GM12878 (cell line): ENCODE results near the gene MYO3B.
"Not testable (repeated sequence)": the region's sequence is repeated elsewhere in the genome, so short reads cannot be mapped to it uniquely, and the experiment has no call there.

Experiments
- DPF2 ChIP-seq: fragments of 450-650 bp; IDR thresholded peaks from 2 replicates; pipeline ENCODE4 v1.6.1; 2017; ENCODE audit warnings: mild to moderate bottlenecking
- NR2C1 ChIP-seq: fragments of 450-650 bp; IDR thresholded peaks from 2 replicates; pipeline ENCODE4 v1.6.1; 2017; ENCODE audit warnings: antibody characterized with exemption, mild to moderate bottlenecking, moderate library complexity
- TF ChIP-seq, protein P1 (sequence below), 3 experiments: IDR thresholded peaks in 2 of 3; conservative IDR thresholded peaks in 1 of 3; 2 replicates each; pipeline ENCODE4 v1.5.1; 2011; ENCODE audit warnings: low read depth in 3 of 3, low read length in 3 of 3, mild to moderate bottlenecking in 3 of 3, control low read depth in 2 of 3, moderate library complexity in 2 of 3, inconsistent platforms in 1 of 3, mixed read lengths in 1 of 3; ENCODE audit not compliant: control insufficient read depth in 2 of 3, insufficient read depth in 1 of 3; ENCODE audit errors: extremely low read depth in 1 of 3

GRCh38 chr2:170551899-170552298 lies 374.0 kb downstream of the MYO3B start:
- TF ChIP-seq, protein P1, sequence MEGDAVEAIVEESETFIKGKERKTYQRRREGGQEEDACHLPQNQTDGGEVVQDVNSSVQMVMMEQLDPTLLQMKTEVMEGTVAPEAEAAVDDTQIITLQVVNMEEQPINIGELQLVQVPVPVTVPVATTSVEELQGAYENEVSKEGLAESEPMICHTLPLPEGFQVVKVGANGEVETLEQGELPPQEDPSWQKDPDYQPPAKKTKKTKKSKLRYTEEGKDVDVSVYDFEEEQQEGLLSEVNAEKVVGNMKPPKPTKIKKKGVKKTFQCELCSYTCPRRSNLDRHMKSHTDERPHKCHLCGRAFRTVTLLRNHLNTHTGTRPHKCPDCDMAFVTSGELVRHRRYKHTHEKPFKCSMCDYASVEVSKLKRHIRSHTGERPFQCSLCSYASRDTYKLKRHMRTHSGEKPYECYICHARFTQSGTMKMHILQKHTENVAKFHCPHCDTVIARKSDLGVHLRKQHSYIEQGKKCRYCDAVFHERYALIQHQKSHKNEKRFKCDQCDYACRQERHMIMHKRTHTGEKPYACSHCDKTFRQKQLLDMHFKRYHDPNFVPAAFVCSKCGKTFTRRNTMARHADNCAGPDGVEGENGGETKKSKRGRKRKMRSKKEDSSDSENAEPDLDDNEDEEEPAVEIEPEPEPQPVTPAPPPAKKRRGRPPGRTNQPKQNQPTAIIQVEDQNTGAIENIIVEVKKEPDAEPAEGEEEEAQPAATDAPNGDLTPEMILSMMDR (IDR thresholded peaks at IDR 0.05 in 2 of 3, conservative IDR thresholded peaks at IDR 0.05 in 1 of 3; ENCODE audit: control insufficient read depth in 2 of 3, extremely low read depth in 1 of 3, insufficient read depth in 1 of 3, low read depth in 3 of 3, low read length in 3 of 3): not testable (repeated sequence)
- TF ChIP-seq DPF2, NR2C1: not testable (repeated sequence)
